Right lobe of liver (tissue), 6 donors: ENCODE measurements around the gene ARMC2. TPM values are rescaled to one million over a fixed set of nuclear protein-coding genes. Genes with fewer than 3 reads are reported as not detected.

Experiments used
- ATAC-seq, 4 donors: fragments of 200-7000 bp; cut with Tn5 transposase; one replicate each; pipeline ENCODE4 v1.9.1; 2020; ENCODE audit warnings: mild to moderate bottlenecking in 4 of 4, moderate library complexity in 4 of 4
- DNase-seq, 3 donors: peaks; one replicate each; pipeline ENCODE4 v3.0.0-alpha.2; 2020
- H3K27ac ChIP-seq, 3 donors: fragments of 200-600 bp; one replicate each; pipeline ENCODE4 v1.8.0; 2022
- H3K27me3 ChIP-seq, 2 donors: fragments of 200-600 bp; one replicate each; pipeline ENCODE4 v1.8.0; 2022
- H3K36me3 ChIP-seq, 4 donors: fragments of 200-600 bp; sonication (generic) in 1 of 4; one replicate each; pipeline versions ENCODE4 v1.5.1 to v1.8.0; 2017 to 2022; ENCODE audit warnings: control low read depth in 1 of 4
- H3K4me1 ChIP-seq, 4 donors: fragments of 200-600 bp; sonication (generic) in 1 of 4; one replicate each; pipeline versions ENCODE4 v1.5.1 to v1.8.0; 2017 to 2022; ENCODE audit warnings: control low read depth in 1 of 4
- H3K4me3 ChIP-seq, 3 donors: fragments of 200-600 bp; one replicate each; pipeline ENCODE4 v1.8.0; 2022
- H3K9me3 ChIP-seq, 4 donors: fragments of 200-600 bp; sonication (generic) in 1 of 4; one replicate each; pipeline versions ENCODE4 v1.5.1 to v1.8.0; 2017 to 2022; ENCODE audit warnings: control low read depth in 1 of 4
- POLR2A ChIP-seq: fragments of 450-650 bp; IDR thresholded peaks from one replicate; pipeline ENCODE4 v1.6.1; 2017; ENCODE audit warnings: antibody characterized with exemption, mild to moderate bottlenecking
- WGBS: methylation state at CpG from one replicate; pipeline ENCODE4 v1.1.6; 2018; ENCODE audit warnings: low coverage, low lambda C conversion rate; ENCODE audit not compliant: insufficient coverage; ENCODE audit errors: missing lambda C conversion rate; 5-methylcytosine and 5-hydroxymethylcytosine counted together
- intact Hi-C, 2 donors: fragments of 100-400 bp; cut with DNase I; formaldehyde crosslinking; loops; one replicate each; pipeline versions ENCODE4 v1.11.2 to v1.14.1; 2022
- total RNA-seq, 6 experiments: library from RNA; depleted of rRNA in 2 of 6; stranded (reverse); fragments of >200 nt in 2 of 6; fragmentation: NEBNext Ultra II Directional in 3 of 6; extraction: Animal tissue kit (Norgen Biotek cat#: 25700) in 3 of 6; gene quantifications; one replicate each; pipeline versions ENCODE4 v1.1.0 to v1.2.4, GENCODE V29; 2016 to 2023
- TF ChIP-seq, protein P1 (sequence below), 4 donors: fragments of 200-600 bp in 3 of 4; fragments of 450-650 bp in 1 of 4; IDR thresholded peaks; one replicate each; pipeline versions ENCODE4 v1.5.1 to v1.8.0; 2016 to 2022; ENCODE audit warnings: antibody characterized with exemption in 4 of 4, mild to moderate bottlenecking in 2 of 4
- donor health status: DM: no; HTN: yes; CAD: no.
- donor health status: DM: no; HTN: no; CAD: no.
- donor health status: DM: no; HTN: no; CAD: no.
- donor health status: DM: no; HTN: yes; CAD: no.
- donor health status: DM: no; HTN: yes; CAD: no.

Gene ARMC2
- total RNA-seq, 6 experiments from 2014 or later, result 0.86 to 1.9 (median 1.0) TPM

DNA sequence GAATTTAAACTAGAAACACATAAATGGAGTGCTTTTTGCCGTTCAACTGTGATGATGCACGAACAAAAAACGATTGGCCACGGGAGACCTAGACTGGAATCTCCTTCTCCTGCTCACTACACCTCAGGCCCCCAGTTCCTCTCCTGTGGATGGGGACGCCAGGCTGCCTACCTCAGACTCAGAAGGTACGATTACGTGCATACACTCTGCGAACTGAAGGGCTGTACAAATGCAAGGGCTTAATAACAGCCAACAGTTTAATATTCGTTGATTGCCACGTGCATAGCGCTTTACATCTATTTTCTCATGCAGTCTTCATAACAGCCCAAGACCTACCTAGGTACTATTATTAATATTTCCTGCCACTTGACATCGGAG is 495 bp upstream of the ARMC2 start:
- no peaks in the 10 kb centered on the region for H3K36me3 ChIP-seq
- TF ChIP-seq, protein P1, sequence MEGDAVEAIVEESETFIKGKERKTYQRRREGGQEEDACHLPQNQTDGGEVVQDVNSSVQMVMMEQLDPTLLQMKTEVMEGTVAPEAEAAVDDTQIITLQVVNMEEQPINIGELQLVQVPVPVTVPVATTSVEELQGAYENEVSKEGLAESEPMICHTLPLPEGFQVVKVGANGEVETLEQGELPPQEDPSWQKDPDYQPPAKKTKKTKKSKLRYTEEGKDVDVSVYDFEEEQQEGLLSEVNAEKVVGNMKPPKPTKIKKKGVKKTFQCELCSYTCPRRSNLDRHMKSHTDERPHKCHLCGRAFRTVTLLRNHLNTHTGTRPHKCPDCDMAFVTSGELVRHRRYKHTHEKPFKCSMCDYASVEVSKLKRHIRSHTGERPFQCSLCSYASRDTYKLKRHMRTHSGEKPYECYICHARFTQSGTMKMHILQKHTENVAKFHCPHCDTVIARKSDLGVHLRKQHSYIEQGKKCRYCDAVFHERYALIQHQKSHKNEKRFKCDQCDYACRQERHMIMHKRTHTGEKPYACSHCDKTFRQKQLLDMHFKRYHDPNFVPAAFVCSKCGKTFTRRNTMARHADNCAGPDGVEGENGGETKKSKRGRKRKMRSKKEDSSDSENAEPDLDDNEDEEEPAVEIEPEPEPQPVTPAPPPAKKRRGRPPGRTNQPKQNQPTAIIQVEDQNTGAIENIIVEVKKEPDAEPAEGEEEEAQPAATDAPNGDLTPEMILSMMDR (IDR thresholded peaks at IDR 0.05), result no peak
- no peak for TF ChIP-seq POLR2A
- H3K27ac ChIP-seq, result peak overlapping the region in 2 of 3 donors; percentile 16 to 64
- DNase-seq (no peak), ATAC-seq (no peak)
- intact Hi-C loops, result no loop called here
- H3K4me1 ChIP-seq, result peaks cover 0 to 14% (median 4%) of the 10 kb centered on the region in 4 donors
- 41% methylated on average over 11 of the region's 12 CpGs for WGBS
- H3K9me3 ChIP-seq, result no peaks in the 10 kb centered on the region
- no peaks in the 10 kb centered on the region for H3K27me3 ChIP-seq
- H3K4me3 ChIP-seq, result peak overlapping the region; percentile 77 to 81 (median 78)

DNA sequence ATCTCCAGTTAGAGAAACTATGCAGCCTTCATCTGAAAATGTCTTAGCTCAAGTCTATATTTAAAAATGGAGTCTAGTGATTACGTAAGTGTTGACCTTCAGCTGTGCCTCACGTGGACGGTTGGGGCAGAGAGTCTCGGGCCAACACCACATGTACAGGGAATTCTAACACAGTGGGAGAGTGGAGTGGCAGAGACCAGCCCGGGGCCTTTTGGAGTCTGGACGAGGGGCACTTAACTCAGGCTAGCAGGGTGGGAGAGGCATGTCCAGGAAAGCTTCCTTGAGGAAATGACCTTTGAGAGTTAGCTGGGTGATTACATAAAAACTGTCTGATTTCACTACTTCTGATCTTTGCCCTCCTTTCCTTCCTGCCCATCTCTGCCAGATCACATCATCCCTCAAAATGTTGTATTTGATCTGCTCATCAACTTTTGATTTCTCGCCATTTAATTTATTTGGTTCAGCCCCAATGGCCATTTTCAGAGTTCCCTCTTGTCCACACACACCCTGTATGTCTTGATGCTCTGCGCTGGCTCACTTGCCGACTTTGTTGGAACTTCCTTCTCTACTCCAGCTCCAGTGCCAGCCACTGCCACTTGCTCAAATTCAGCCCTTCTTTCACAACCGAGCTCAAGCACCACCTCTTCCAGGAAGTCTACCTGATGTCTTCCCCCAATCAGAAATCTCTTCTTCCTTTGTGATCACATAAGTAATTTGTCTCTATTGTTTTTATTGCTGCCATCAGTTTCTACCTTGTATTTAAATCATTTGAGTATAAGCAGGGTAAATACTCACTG is 2.6 kb downstream of the ARMC2 start:
- Histone ChIP-seq H3K4me3 (peak overlapping the region in 1 of 3 donors; percentile 28), H3K27me3 (no peaks in the 10 kb centered on the region), H3K4me1 (peaks cover 0 to 14% (median 4%) of the 10 kb centered on the region in 4 donors), H3K27ac (peak overlapping the region; percentile 44 to 77 (median 45)), H3K36me3 (peaks cover 0 to 3% (median 0%) of the 10 kb centered on the region in 4 donors), H3K9me3 (no peaks in the 10 kb centered on the region)
- peak in 3 of 4 donors; percentile 19 to 35 (median 32) for ATAC-seq
- intact Hi-C loops, result no loop called here
- peak in 1 of 3 donors; percentile 43 for DNase-seq
- WGBS, result 26% methylated on average over 10 of the region's 10 CpGs
- TF ChIP-seq POLR2A, result no peak
- TF ChIP-seq, protein P1 (IDR thresholded peaks at IDR 0.05), result no peak

DNA sequence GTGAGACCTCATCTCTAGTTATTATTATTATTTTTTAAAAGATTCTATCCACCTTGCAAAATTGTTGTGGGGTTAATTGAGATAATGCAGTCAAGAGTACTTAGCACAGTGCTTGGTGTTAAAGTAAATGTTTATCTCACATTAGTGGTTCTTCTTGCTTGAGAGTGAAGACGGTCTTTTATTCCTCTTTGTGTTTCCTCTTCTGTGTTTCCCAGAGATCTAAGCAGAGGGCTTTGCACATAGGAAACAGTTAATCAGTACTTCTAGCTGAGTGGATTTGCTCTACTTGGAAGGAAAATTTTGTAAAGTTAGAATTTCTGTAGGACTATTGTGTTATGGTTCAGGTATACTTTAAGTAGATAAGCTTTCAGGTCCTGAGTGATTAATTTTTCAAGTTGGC is 3.5 kb downstream of the ARMC2 start:
- 61% methylated on average over 1 of the region's 1 CpG for WGBS
- H3K9me3 ChIP-seq, result no peaks in the 10 kb centered on the region
- H3K4me3 ChIP-seq, result no peak overlapping the region
- peaks cover 0 to 3% (median 0%) of the 10 kb centered on the region in 4 donors for H3K36me3 ChIP-seq
- DNase-seq, result no peak
- ATAC-seq, result no peak
- intact Hi-C loops, result no loop called here
- H3K27me3 ChIP-seq, result no peaks in the 10 kb centered on the region
- H3K4me1 ChIP-seq, result peaks cover 0 to 14% (median 4%) of the 10 kb centered on the region in 4 donors
- TF ChIP-seq, protein P1 (IDR thresholded peaks at IDR 0.05), result no peak
- TF ChIP-seq POLR2A, result no peak
- H3K27ac ChIP-seq, result no peak overlapping the region

DNA sequence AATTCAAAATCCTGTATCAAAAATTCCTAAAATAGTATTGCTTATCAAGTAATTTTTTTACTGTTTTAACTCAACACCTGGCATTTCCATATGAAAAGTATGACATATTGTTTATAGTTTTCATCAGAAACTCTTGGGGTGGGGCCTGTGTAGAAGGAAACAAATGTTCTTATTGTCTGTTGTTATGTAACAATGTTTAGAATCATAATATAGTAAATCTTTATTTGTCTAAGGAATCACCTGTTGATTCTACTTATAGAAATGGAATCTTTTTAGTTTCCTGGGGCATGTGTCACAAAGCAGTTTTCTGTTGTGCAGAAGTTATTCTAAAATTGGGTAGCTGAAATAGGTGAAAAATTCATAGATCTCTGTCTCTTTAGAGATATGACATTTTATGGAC is 4.9 kb downstream of the ARMC2 start:
- no peaks in the 10 kb centered on the region for H3K27me3 ChIP-seq
- intact Hi-C loops, result no loop called here
- H3K4me1 ChIP-seq, result peaks cover 0 to 14% (median 4%) of the 10 kb centered on the region in 4 donors
- H3K36me3 ChIP-seq, result peaks cover 0 to 3% (median 0%) of the 10 kb centered on the region in 4 donors
- no peak overlapping the region for H3K4me3 ChIP-seq
- no peak for TF ChIP-seq POLR2A
- TF ChIP-seq, protein P1 (IDR thresholded peaks at IDR 0.05), result no peak
- DNase-seq (no peak), ATAC-seq (no peak)
- H3K27ac ChIP-seq, result no peak overlapping the region
- no peaks in the 10 kb centered on the region for H3K9me3 ChIP-seq
